Activated naive CD8-positive, alpha-beta T cell treated with anti-CD3 and anti-CD28 coated beads, Interleukin-2, amount 10 ng/mL, durations not matched to agents 7 days and 5 days (primary cell): Measurements from ENCODE around the gene THSD4. TPM values are rescaled to one million over a fixed set of nuclear protein-coding genes. Genes with fewer than 3 reads are reported as not detected.

ENCODE experiments used
- ATAC-seq: fragments of 150-1000 bp; cut with Tn5 transposase; one replicate; pipeline ENCODE4 v1.10.0; 2021; ENCODE audit warnings: low read depth, moderate library complexity
- POLR2A ChIA-PET: fragments of 350-600 bp; sonication (Branson Sonifier 250); formaldehyde crosslinking; loops from one replicate; lab custom pipeline; 2021; ENCODE audit warnings: antibody characterized with exemption; lab: Charles Lee
- DNase-seq: peaks from one replicate; pipeline ENCODE4 v3.0.0; 2021
- H3K27ac Mint-ChIP-seq: one replicate; pipeline ENCODE4 v1.8.0; 2022; ENCODE audit warnings: mild to moderate bottlenecking, mixed read lengths
- H3K27me3 Mint-ChIP-seq: one replicate; pipeline ENCODE4 v1.8.0; 2022; ENCODE audit warnings: mild to moderate bottlenecking, moderate library complexity, mixed read lengths
- H3K36me3 Mint-ChIP-seq: one replicate; pipeline ENCODE4 v1.8.0; 2021; ENCODE audit warnings: mild to moderate bottlenecking, mixed read lengths
- H3K4me1 Mint-ChIP-seq: one replicate; pipeline ENCODE4 v1.8.0; 2021; ENCODE audit warnings: mixed read lengths
- H3K4me3 Mint-ChIP-seq: one replicate; pipeline ENCODE4 v1.8.0; 2022; ENCODE audit warnings: mild to moderate bottlenecking, moderate library complexity, mixed read lengths
- H3K9me3 Mint-ChIP-seq: one replicate; pipeline ENCODE4 v1.8.0; 2021; ENCODE audit warnings: mixed read lengths
- total RNA-seq, 2 experiments: library from RNA; stranded (reverse); gene quantifications; one replicate each; pipeline ENCODE4 v1.2.3, GENCODE V29; 2021

Gene THSD4
- total RNA-seq, 2 experiments from 2014 or later: not detected

GRCh38 chr15:71792521-71792920 is 677.2 kb downstream of the THSD4 start:
- H3K9me3 Mint-ChIP-seq: no peaks in the 10 kb centered on the region
- no peak for ATAC-seq
- POLR2A ChIA-PET: no interaction called here

GRCh38 chr15:71798641-71799040 is 683.4 kb downstream of the THSD4 start:
- Mint-ChIP-seq H3K27ac (no peak overlapping the region), H3K27me3 (no peaks in the 10 kb centered on the region), H3K4me3 (no peak overlapping the region), H3K4me1 (peaks cover 3% of the 10 kb centered on the region), H3K9me3 (no peaks in the 10 kb centered on the region), H3K36me3 (no peaks in the 10 kb centered on the region)
- POLR2A ChIA-PET: no interaction called here
- ATAC-seq: no peak
- DNase-seq: no peak

More at GRCh38 chr15:71792521-71792920, 677.2 kb downstream of the THSD4 start:
- Mint-ChIP-seq H3K4me1 (no peaks in the 10 kb centered on the region), H3K27me3 (no peaks in the 10 kb centered on the region), H3K36me3 (no peaks in the 10 kb centered on the region), H3K4me3 (no peak overlapping the region), H3K27ac (no peak overlapping the region)
- DNase-seq: no peak

GRCh38 chr15:71800190-71800589 is 684.9 kb downstream of the THSD4 start:
- ATAC-seq: no peak
- no peaks in the 10 kb centered on the region for H3K9me3 Mint-ChIP-seq
- DNase-seq: no peak
- H3K27me3 Mint-ChIP-seq: no peaks in the 10 kb centered on the region
- peaks cover 3% of the 10 kb centered on the region for H3K4me1 Mint-ChIP-seq
- H3K27ac Mint-ChIP-seq: no peak overlapping the region
- no peak overlapping the region for H3K4me3 Mint-ChIP-seq
- no peaks in the 10 kb centered on the region for H3K36me3 Mint-ChIP-seq
- POLR2A ChIA-PET: no interaction called here

GRCh38 chr15:71800835-71801745 is 685.8 kb downstream of the THSD4 start:
- POLR2A ChIA-PET: no interaction called here
- no peak for ATAC-seq
- H3K27ac Mint-ChIP-seq: no peak overlapping the region

GRCh38 chr15:71801935-71802655 is 686.8 kb downstream of the THSD4 start:
- ATAC-seq: no peak
- POLR2A ChIA-PET: no interaction called here
- Mint-ChIP-seq H3K9me3 (no peaks in the 10 kb centered on the region), H3K27me3 (no peaks in the 10 kb centered on the region), H3K27ac (no peak overlapping the region), H3K4me1 (peaks cover 3% of the 10 kb centered on the region), H3K4me3 (no peak overlapping the region), H3K36me3 (no peaks in the 10 kb centered on the region)
- DNase-seq: no peak

More at GRCh38 chr15:71800835-71801745, 685.8 kb downstream of the THSD4 start:
- H3K36me3 Mint-ChIP-seq: no peaks in the 10 kb centered on the region
- H3K4me1 Mint-ChIP-seq: peaks cover 3% of the 10 kb centered on the region
- H3K4me3 Mint-ChIP-seq: no peak overlapping the region
- H3K27me3 Mint-ChIP-seq: no peaks in the 10 kb centered on the region
- no peak for DNase-seq
- no peaks in the 10 kb centered on the region for H3K9me3 Mint-ChIP-seq

GRCh38 chr15:71802770-71803169 is 687.5 kb downstream of the THSD4 start:
- Mint-ChIP-seq H3K27ac (no peak overlapping the region), H3K9me3 (no peaks in the 10 kb centered on the region), H3K36me3 (no peaks in the 10 kb centered on the region), H3K4me1 (peaks cover 3% of the 10 kb centered on the region), H3K27me3 (no peaks in the 10 kb centered on the region), H3K4me3 (no peak overlapping the region)
- POLR2A ChIA-PET: no interaction called here
- DNase-seq (peak; percentile 64), ATAC-seq (peak; percentile 39)

GRCh38 chr15:71804226-71804625 is 689.0 kb downstream of the THSD4 start:
- no peaks in the 10 kb centered on the region for H3K36me3 Mint-ChIP-seq
- no peak overlapping the region for H3K27ac Mint-ChIP-seq
- no peak for ATAC-seq
- peaks cover 3% of the 10 kb centered on the region for H3K4me1 Mint-ChIP-seq
- no peak overlapping the region for H3K4me3 Mint-ChIP-seq
- H3K27me3 Mint-ChIP-seq: no peaks in the 10 kb centered on the region
- DNase-seq: no peak
- POLR2A ChIA-PET: no interaction called here
- no peaks in the 10 kb centered on the region for H3K9me3 Mint-ChIP-seq

GRCh38 chr15:71804695-71805470 is 689.6 kb downstream of the THSD4 start:
- Mint-ChIP-seq H3K4me3 (no peak overlapping the region), H3K36me3 (no peaks in the 10 kb centered on the region), H3K9me3 (no peaks in the 10 kb centered on the region), H3K4me1 (peaks cover 3% of the 10 kb centered on the region), H3K27me3 (no peaks in the 10 kb centered on the region), H3K27ac (no peak overlapping the region)
- DNase-seq (no peak), ATAC-seq (no peak)
- POLR2A ChIA-PET: no interaction called here

GRCh38 chr15:71806452-71806931 is 691.2 kb downstream of the THSD4 start:
- ATAC-seq (no peak), DNase-seq (no peak)
- no peaks in the 10 kb centered on the region for H3K9me3 Mint-ChIP-seq
- peaks cover 3% of the 10 kb centered on the region for H3K4me1 Mint-ChIP-seq
- H3K27ac Mint-ChIP-seq: no peak overlapping the region
- POLR2A ChIA-PET: no interaction called here
- H3K27me3 Mint-ChIP-seq: no peaks in the 10 kb centered on the region
- H3K4me3 Mint-ChIP-seq: no peak overlapping the region
- no peaks in the 10 kb centered on the region for H3K36me3 Mint-ChIP-seq

- Mint-ChIP-seq H3K27ac (no peak overlapping the region), H3K4me1 (peaks cover 3% of the 10 kb centered on the region), H3K27me3 (no peaks in the 10 kb centered on the region), H3K36me3 (no peaks in the 10 kb centered on the region), H3K4me3 (no peak overlapping the region), H3K9me3 (no peaks in the 10 kb centered on the region)
- ATAC-seq: no peak
- no peak for DNase-seq
- POLR2A ChIA-PET: no interaction called here
Measured at GRCh38 chr15:71807125-71807629, 691.9 kb downstream of the THSD4 start.

- H3K27ac Mint-ChIP-seq: no peak overlapping the region
- H3K27me3 Mint-ChIP-seq: no peaks in the 10 kb centered on the region
- H3K4me1 Mint-ChIP-seq: peaks cover 2% of the 10 kb centered on the region
- no peaks in the 10 kb centered on the region for H3K36me3 Mint-ChIP-seq
- no peaks in the 10 kb centered on the region for H3K9me3 Mint-ChIP-seq
- H3K4me3 Mint-ChIP-seq: no peak overlapping the region
- DNase-seq (no peak), ATAC-seq (no peak)
- POLR2A ChIA-PET: no interaction called here
Measured at GRCh38 chr15:71807691-71808091, 692.4 kb downstream of the THSD4 start.

GRCh38 chr15:71808311-71809020 is 693.2 kb downstream of the THSD4 start:
- POLR2A ChIA-PET: no interaction called here
- Mint-ChIP-seq H3K27ac (no peak overlapping the region), H3K4me1 (no peaks in the 10 kb centered on the region), H3K27me3 (no peaks in the 10 kb centered on the region), H3K4me3 (no peak overlapping the region), H3K9me3 (no peaks in the 10 kb centered on the region), H3K36me3 (no peaks in the 10 kb centered on the region)
- no peak for DNase-seq
- no peak for ATAC-seq
